ENCODE data around the gene PHACTR1. TPM values are rescaled to one million over a fixed set of nuclear protein-coding genes. Genes with fewer than 3 reads are reported as not detected.

Gene PHACTR1
- total and polyA plus RNA-seq, 3 experiments from 2014 or later, result 0.04 to 0.38 (median 0.04) TPM

DNA sequence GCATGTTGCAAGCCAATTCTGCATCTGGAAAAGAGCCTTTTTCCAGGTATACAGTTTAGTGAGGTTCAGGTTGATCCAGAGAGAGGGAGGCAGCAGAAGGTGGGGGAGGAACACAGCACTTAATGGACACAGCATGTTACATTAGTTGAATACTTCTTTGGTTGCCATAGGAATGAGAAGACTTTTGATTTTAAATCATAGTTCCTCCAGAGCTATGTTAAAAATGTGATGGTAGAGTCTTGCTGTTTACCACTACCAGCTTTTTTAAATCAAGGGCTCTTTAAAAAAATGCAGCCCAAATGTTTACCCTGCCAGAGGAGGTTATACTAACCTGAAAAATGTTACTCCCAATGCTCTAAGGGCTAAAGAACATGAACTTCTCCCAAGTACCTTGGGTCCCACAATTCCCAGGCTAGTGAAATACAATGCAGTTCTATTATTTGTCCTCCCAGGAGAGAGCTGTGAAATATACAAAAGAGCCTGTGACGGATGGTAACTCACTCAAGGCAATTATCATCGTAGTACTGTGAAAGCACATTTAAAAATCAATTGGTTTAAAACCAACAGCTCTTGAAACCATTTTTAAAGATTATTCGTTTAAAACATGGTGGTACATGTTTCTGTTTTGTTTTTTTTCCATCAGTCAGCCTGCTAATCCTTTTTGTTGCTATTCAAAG is 6.9 kb upstream of the PHACTR1 start:
- no peaks in the 10 kb centered on the region for H3K4me1 Mint-ChIP-seq
- CTCF ChIA-PET, result no interaction called here
- no peak for DNase-seq
- Histone ChIP-seq H3K36me3 (ENCODE audit: insufficient read depth, low read length) (no peaks in the 10 kb centered on the region), H3K27me3 (ENCODE audit: insufficient read depth, low read length, poor library complexity, severe bottlenecking) (no peaks in the 10 kb centered on the region), H3K4me1 (ENCODE audit: insufficient read depth, low read length) (no peaks in the 10 kb centered on the region), H3K4me3 (ENCODE audit: low read length) (no peak overlapping the region), H3K27ac (ENCODE audit: low read depth, low read length) (no peak overlapping the region), H3K9me3 (ENCODE audit: low read length) (no peaks in the 10 kb centered on the region)
- H3K27ac Mint-ChIP-seq, result no peak overlapping the region
- H3K36me3 Mint-ChIP-seq, result no peaks in the 10 kb centered on the region
- no peak overlapping the region for H3K4me3 Mint-ChIP-seq
- POLR2A ChIA-PET, result no interaction called here
- H3K9me3 Mint-ChIP-seq, result no peaks in the 10 kb centered on the region
- peaks cover 5 to 10% of the 10 kb centered on the region in 2 donors for H3K27me3 Mint-ChIP-seq

DNA sequence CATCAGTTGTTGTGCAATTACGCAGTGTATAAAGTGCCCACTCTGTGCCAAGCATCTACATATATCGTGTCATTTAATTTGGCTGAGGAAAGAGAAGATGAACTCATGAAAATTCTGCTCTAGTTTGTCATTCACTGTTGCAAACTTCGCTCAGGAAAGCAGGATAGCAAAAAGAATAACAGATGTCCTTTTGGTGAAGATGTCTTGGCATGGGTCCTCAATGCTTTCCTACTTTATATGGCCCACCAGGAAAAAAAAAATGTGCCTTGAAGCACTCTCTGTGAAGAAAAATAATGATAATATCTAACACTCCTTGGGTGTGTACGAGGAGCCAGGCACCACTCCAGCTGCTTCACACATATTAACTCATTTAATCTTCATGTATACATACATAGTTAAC is 5.6 kb upstream of the PHACTR1 start:
- ChIA-PET POLR2A (no interaction called here), CTCF (no interaction called here)
- Mint-ChIP-seq H3K27ac (no peak overlapping the region), H3K36me3 (no peaks in the 10 kb centered on the region), H3K9me3 (no peaks in the 10 kb centered on the region), H3K4me1 (no peaks in the 10 kb centered on the region), H3K27me3 (peaks cover 4 to 10% of the 10 kb centered on the region in 2 donors), H3K4me3 (no peak overlapping the region)
- DNase-seq, result no peak
- no peak overlapping the region for H3K4me3 ChIP-seq (ENCODE audit: low read length)
- H3K36me3 ChIP-seq (ENCODE audit: insufficient read depth, low read length), result no peaks in the 10 kb centered on the region
- no peaks in the 10 kb centered on the region for H3K27me3 ChIP-seq (ENCODE audit: insufficient read depth, low read length, poor library complexity, severe bottlenecking)
- no peaks in the 10 kb centered on the region for H3K4me1 ChIP-seq (ENCODE audit: insufficient read depth, low read length)
- no peaks in the 10 kb centered on the region for H3K9me3 ChIP-seq (ENCODE audit: low read length)
- no peak overlapping the region for H3K27ac ChIP-seq (ENCODE audit: low read depth, low read length)

DNA sequence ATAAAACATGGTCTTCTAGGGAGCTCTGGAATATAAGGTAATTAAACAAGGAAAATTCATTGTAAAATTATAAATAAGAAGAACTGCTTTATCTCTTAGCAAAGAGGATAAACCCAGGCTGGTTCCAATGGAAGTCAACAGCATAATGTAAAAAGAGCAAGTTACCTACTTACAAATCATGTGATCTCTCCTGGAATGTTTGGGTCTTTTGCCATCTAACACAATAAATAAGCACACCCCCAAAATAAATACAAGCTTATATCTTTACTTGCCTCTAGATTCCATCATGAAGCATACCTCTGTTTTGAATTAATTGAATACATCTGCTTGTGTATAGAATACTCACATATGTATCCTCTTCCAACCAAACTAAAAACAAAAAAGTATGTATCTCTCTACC is 2.5 kb upstream of the PHACTR1 start:
- DNase-seq, result no peak
- no peak overlapping the region for H3K4me3 Mint-ChIP-seq
- Histone ChIP-seq H3K4me3 (ENCODE audit: low read length) (no peak overlapping the region), H3K36me3 (ENCODE audit: insufficient read depth, low read length) (no peaks in the 10 kb centered on the region), H3K9me3 (ENCODE audit: low read length) (no peaks in the 10 kb centered on the region), H3K4me1 (ENCODE audit: insufficient read depth, low read length) (no peaks in the 10 kb centered on the region), H3K27ac (ENCODE audit: low read depth, low read length) (no peak overlapping the region), H3K27me3 (ENCODE audit: insufficient read depth, low read length, poor library complexity, severe bottlenecking) (no peaks in the 10 kb centered on the region)
- H3K9me3 Mint-ChIP-seq, result no peaks in the 10 kb centered on the region
- CTCF ChIA-PET, result no interaction called here
- POLR2A ChIA-PET, result no interaction called here
- no peaks in the 10 kb centered on the region for H3K36me3 Mint-ChIP-seq
- peaks cover 4 to 6% of the 10 kb centered on the region in 2 donors for H3K27me3 Mint-ChIP-seq
- no peaks in the 10 kb centered on the region for H3K4me1 Mint-ChIP-seq
- H3K27ac Mint-ChIP-seq, result no peak overlapping the region

DNA sequence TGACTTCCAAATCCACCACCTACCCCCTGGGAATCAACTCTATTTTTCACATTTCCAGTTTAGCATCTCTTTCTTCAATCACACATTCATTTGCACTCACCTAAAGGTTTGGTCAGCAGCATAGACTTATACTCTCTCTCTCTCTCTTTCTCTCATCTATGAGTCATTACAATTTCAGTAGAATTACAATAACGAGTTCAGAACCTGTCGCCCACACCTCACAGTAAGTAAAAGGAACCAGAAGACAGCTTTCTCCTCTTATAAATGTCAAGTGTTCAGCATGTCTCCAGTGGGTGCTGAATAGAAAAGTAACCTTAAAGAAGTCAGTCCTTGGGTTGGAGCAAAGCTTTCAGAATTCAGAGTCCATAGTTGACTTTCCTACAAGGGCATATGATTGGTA is 1.1 kb upstream of the PHACTR1 start:
- Histone ChIP-seq H3K9me3 (ENCODE audit: low read length) (no peaks in the 10 kb centered on the region), H3K36me3 (ENCODE audit: insufficient read depth, low read length) (no peaks in the 10 kb centered on the region), H3K27ac (ENCODE audit: low read depth, low read length) (no peak overlapping the region), H3K27me3 (ENCODE audit: insufficient read depth, low read length, poor library complexity, severe bottlenecking) (no peaks in the 10 kb centered on the region), H3K4me1 (ENCODE audit: insufficient read depth, low read length) (no peaks in the 10 kb centered on the region), H3K4me3 (ENCODE audit: low read length) (no peak overlapping the region)
- Mint-ChIP-seq H3K4me1 (no peaks in the 10 kb centered on the region), H3K27ac (no peak overlapping the region), H3K36me3 (no peaks in the 10 kb centered on the region), H3K9me3 (peaks cover 0 to 2% (median 0%) of the 10 kb centered on the region in 5 donors), H3K4me3 (no peak overlapping the region), H3K27me3 (peaks cover 9 to 11% of the 10 kb centered on the region in 2 donors)
- no peak for DNase-seq
- CTCF ChIA-PET, result no interaction called here
- POLR2A ChIA-PET, result no interaction called here

DNA sequence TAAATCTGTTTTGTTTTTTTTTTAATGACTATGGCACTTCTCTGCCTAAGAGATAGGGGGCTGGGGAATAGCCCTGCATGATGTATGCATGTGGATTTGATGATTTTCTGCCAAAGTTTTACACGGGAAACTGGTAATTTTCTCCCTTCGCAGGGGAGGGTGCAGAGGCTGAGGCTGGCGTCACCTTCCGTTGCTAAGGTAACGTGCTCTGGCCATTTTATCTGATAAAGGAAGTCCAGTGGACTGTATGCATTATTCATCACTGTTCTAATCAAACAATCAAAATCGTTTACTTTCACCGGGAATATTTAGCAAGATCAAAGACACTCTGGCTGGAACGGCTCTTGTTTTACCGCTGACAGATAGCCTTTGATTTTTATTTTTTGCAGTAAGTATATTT is 789 bp downstream of the PHACTR1 start:
- no peaks in the 10 kb centered on the region for H3K4me1 ChIP-seq (ENCODE audit: insufficient read depth, low read length)
- H3K4me1 Mint-ChIP-seq, result no peaks in the 10 kb centered on the region
- H3K4me3 Mint-ChIP-seq, result no peak overlapping the region
- ChIA-PET POLR2A (no interaction called here), CTCF (interaction anchor here (0.7 kb wide), 1 partner anchor 11 kb away, joined by 3 read pairs; no protein-coding TSS in a partner anchor)
- DNase-seq, result no peak
- H3K9me3 Mint-ChIP-seq, result peaks cover 0 to 2% (median 0%) of the 10 kb centered on the region in 5 donors
- H3K27ac ChIP-seq (ENCODE audit: low read depth, low read length), result no peak overlapping the region
- no peak overlapping the region for H3K4me3 ChIP-seq (ENCODE audit: low read length)
- peaks cover 5% of the 10 kb centered on the region in 2 donors for H3K27me3 Mint-ChIP-seq
- no peaks in the 10 kb centered on the region for H3K36me3 ChIP-seq (ENCODE audit: insufficient read depth, low read length)
- H3K27me3 ChIP-seq (ENCODE audit: insufficient read depth, low read length, poor library complexity, severe bottlenecking), result no peaks in the 10 kb centered on the region
- no peaks in the 10 kb centered on the region for H3K36me3 Mint-ChIP-seq
- H3K9me3 ChIP-seq (ENCODE audit: low read length), result no peaks in the 10 kb centered on the region
- no peak overlapping the region for H3K27ac Mint-ChIP-seq

DNA sequence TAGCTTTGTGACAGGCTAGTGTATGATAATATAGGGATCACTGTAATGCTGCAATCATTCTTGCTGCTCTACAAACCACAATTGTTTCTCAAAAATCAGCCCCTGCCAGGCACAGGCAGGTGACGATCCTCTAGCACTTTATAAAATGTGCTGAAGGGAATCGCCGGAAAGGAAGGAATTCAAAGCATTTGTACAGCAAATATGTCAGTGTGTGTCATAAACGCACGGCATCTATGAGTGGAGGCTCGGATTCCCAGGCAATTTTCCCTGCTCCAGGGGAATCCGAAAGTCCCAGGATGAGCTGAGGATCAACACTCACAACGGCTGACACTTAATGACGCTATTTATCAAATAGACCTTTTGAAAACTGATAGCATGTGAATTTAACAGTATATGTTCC is 1.4 kb downstream of the PHACTR1 start:
- H3K27me3 Mint-ChIP-seq, result peaks cover 5% of the 10 kb centered on the region in 2 donors
- Histone ChIP-seq H3K4me3 (ENCODE audit: low read length) (no peak overlapping the region), H3K4me1 (ENCODE audit: insufficient read depth, low read length) (no peaks in the 10 kb centered on the region), H3K27ac (ENCODE audit: low read depth, low read length) (no peak overlapping the region), H3K36me3 (ENCODE audit: insufficient read depth, low read length) (no peaks in the 10 kb centered on the region), H3K9me3 (ENCODE audit: low read length) (no peaks in the 10 kb centered on the region), H3K27me3 (ENCODE audit: insufficient read depth, low read length, poor library complexity, severe bottlenecking) (no peaks in the 10 kb centered on the region)
- CTCF ChIA-PET, result no interaction called here
- POLR2A ChIA-PET, result no interaction called here
- H3K9me3 Mint-ChIP-seq, result peaks cover 0 to 2% (median 0%) of the 10 kb centered on the region in 5 donors
- H3K27ac Mint-ChIP-seq, result no peak overlapping the region
- H3K4me3 Mint-ChIP-seq, result no peak overlapping the region
- no peaks in the 10 kb centered on the region for H3K4me1 Mint-ChIP-seq
- no peaks in the 10 kb centered on the region for H3K36me3 Mint-ChIP-seq
- DNase-seq, result no peak

DNA sequence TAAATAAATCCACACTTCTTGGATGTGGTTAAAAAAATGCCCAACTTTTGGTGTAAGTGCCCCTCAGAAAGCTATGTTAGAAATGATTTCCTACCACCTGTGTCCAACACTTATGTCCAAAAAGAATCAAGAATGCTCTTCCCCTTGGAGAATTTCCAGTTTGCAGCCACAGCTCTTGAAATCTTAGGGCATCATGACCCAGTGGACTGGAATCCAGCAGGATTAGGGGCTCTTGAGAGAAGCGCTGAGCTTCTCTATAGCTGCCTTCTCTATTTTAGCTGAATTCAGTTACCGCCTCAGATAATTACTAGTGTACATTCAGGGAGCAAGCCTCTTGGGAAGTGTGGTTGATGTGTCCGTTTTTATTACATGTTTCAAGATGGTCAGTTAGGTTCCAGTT is 2.5 kb downstream of the PHACTR1 start:
- Histone ChIP-seq H3K27me3 (ENCODE audit: insufficient read depth, low read length, poor library complexity, severe bottlenecking) (no peaks in the 10 kb centered on the region), H3K4me1 (ENCODE audit: insufficient read depth, low read length) (no peaks in the 10 kb centered on the region), H3K4me3 (ENCODE audit: low read length) (no peak overlapping the region), H3K27ac (ENCODE audit: low read depth, low read length) (no peak overlapping the region), H3K9me3 (ENCODE audit: low read length) (no peaks in the 10 kb centered on the region), H3K36me3 (ENCODE audit: insufficient read depth, low read length) (no peaks in the 10 kb centered on the region)
- H3K9me3 Mint-ChIP-seq, result peaks cover 0 to 2% (median 0%) of the 10 kb centered on the region in 5 donors
- H3K4me1 Mint-ChIP-seq, result no peaks in the 10 kb centered on the region
- peaks cover 5% of the 10 kb centered on the region in 2 donors for H3K27me3 Mint-ChIP-seq
- no peak overlapping the region for H3K27ac Mint-ChIP-seq
- ChIA-PET CTCF (no interaction called here), POLR2A (no interaction called here)
- H3K4me3 Mint-ChIP-seq, result no peak overlapping the region
- no peaks in the 10 kb centered on the region for H3K36me3 Mint-ChIP-seq
- no peak for DNase-seq

DNA sequence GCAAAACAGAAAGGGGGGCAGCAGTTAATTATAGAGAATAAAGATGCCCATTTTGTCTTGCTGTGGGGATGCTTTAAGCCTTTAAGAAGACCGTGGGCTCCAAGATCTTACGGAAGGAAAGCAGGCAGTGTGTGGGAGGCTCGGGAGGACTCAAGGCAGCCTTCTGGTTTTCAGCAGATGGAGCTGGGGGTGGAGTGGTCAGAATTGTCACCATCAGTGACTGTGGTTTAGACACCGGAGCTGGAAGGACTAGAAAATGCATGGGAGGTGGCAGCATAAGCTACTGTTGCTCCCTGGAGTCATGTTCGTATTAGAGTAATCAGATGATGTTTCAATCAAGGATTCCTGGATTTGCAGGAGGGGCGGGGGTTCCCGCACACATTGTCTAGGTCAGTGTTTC is 3.7 kb downstream of the PHACTR1 start:
- H3K36me3 Mint-ChIP-seq, result no peaks in the 10 kb centered on the region
- no peak overlapping the region for H3K4me3 ChIP-seq (ENCODE audit: low read length)
- DNase-seq, result no peak
- H3K27me3 Mint-ChIP-seq, result peaks cover 5 to 8% of the 10 kb centered on the region in 2 donors
- no peak overlapping the region for H3K27ac ChIP-seq (ENCODE audit: low read depth, low read length)
- no peak overlapping the region for H3K4me3 Mint-ChIP-seq
- H3K9me3 ChIP-seq (ENCODE audit: low read length), result no peaks in the 10 kb centered on the region
- H3K9me3 Mint-ChIP-seq, result peaks cover 0 to 2% (median 0%) of the 10 kb centered on the region in 5 donors
- ChIA-PET CTCF (no interaction called here), POLR2A (no interaction called here)
- H3K27me3 ChIP-seq (ENCODE audit: insufficient read depth, low read length, poor library complexity, severe bottlenecking), result no peaks in the 10 kb centered on the region
- H3K36me3 ChIP-seq (ENCODE audit: insufficient read depth, low read length), result no peaks in the 10 kb centered on the region
- no peak overlapping the region for H3K27ac Mint-ChIP-seq
- no peaks in the 10 kb centered on the region for H3K4me1 Mint-ChIP-seq
- H3K4me1 ChIP-seq (ENCODE audit: insufficient read depth, low read length), result no peaks in the 10 kb centered on the region

Measured in CD8-positive, alpha-beta memory T cell (primary cell).